GM12878 (cell line): ENCODE measurements around the gene IL19. TPM values are rescaled to one million over a fixed set of nuclear protein-coding genes. Genes with fewer than 3 reads are reported as not detected.

Source experiments
- BHLHE40 ChIP-seq, 2 experiments: fragments of 450-650 bp in 1 of 2; IDR thresholded peaks; 2 replicates each; pipeline ENCODE4 v1.6.1; 2011 to 2017; ENCODE audit warnings: low read depth in 2 of 2, borderline replicate concordance in 1 of 2, improper control_type of control experiment in 1 of 2, low read length in 1 of 2, mild to moderate bottlenecking in 1 of 2
- ETV6 ChIP-seq, 2 experiments: fragments of 450-650 bp in 1 of 2; IDR thresholded peaks in 1 of 2; conservative IDR thresholded peaks in 1 of 2; 2 replicates each; pipeline ENCODE4 v1.6.1; 2014; ENCODE audit warnings: antibody characterized with exemption in 1 of 2, borderline replicate concordance in 1 of 2, low read depth in 1 of 2, mild to moderate bottlenecking in 1 of 2, moderate library complexity in 1 of 2
- FOS ChIP-seq: IDR thresholded peaks from 3 replicates; pipeline ENCODE4 v1.6.1; 2011; ENCODE audit warnings: borderline replicate concordance; ENCODE audit not compliant: insufficient read length; ENCODE audit errors: extremely low read depth
- GABPA ChIP-seq: IDR thresholded peaks from 2 replicates; pipeline ENCODE4 v1.6.1; 2014; ENCODE audit warnings: antibody characterized with exemption, low read depth, mild to moderate bottlenecking, inconsistent platforms
- IKZF1 ChIP-seq: fragments of 450-650 bp; conservative IDR thresholded peaks from 2 replicates; pipeline ENCODE4 v1.6.1; 2017; ENCODE audit warnings: antibody characterized with exemption, mild to moderate bottlenecking
- JUNB ChIP-seq: IDR thresholded peaks from 2 replicates; pipeline ENCODE4 v1.6.1; 2016; ENCODE audit warnings: antibody characterized with exemption, mild to moderate bottlenecking
- MTA2 ChIP-seq: fragments of 450-650 bp; IDR thresholded peaks from 2 replicates; pipeline ENCODE4 v1.6.1; 2016; ENCODE audit warnings: low read depth, mild to moderate bottlenecking, moderate library complexity
- POU2F2 ChIP-seq: IDR thresholded peaks from 3 replicates; pipeline ENCODE4 v1.6.1; 2011; ENCODE audit warnings: low read depth, mild to moderate bottlenecking, low read length, borderline replicate concordance
- polyA plus RNA-seq, 11 experiments: library from polyadenylated mRNA; depleted of rRNA in 4 of 11; unstranded in 6 of 11; stranded (reverse) in 5 of 11; fragments of >200 nt; fragmentation: Nextera tagmentation in 4 of 11; fragmentation: Illumina TruSeq in 1 of 11; extraction: Ambion mirVana in 4 of 11; extraction: Trizol in 1 of 11; gene quantifications; 1 replicate in 1 of 11; 2 replicates in 10 of 11; pipeline versions ENCODE4 v1.2.1 to v1.2.3, GENCODE V29; 2011 to 2016; ENCODE audit warnings: inconsistent platforms in 2 of 11, missing spikeins in 2 of 11, low read depth in 1 of 11
- total RNA-seq, 4 experiments: library from RNA; depleted of rRNA in 3 of 4; stranded (reverse); fragments of >200 nt in 3 of 4; fragmentation: Illumina TruSeq in 1 of 4; extraction: Trizol in 1 of 4; gene quantifications; 2 replicates each; pipeline versions ENCODE4 v1.2.1 to v1.2.3, GENCODE V29; 2013 to 2021
- TF ChIP-seq, protein P1 (sequence below): fragments of 450-650 bp; IDR thresholded peaks from 2 replicates; pipeline ENCODE4 v1.6.1; 2016; ENCODE audit warnings: mild to moderate bottlenecking
- TF ChIP-seq, protein P2 (sequence below): fragments of 450-650 bp; IDR thresholded peaks from 2 replicates; pipeline ENCODE4 v1.6.1; 2017; ENCODE audit warnings: borderline replicate concordance
- TF ChIP-seq, protein P3 (sequence below): IDR thresholded peaks from 2 replicates; pipeline ENCODE4 v1.6.1; 2012; ENCODE audit warnings: low read length, inconsistent platforms
- TF ChIP-seq, protein P4 (sequence below): IDR thresholded peaks from 2 replicates; pipeline ENCODE4 v1.6.1; 2011; ENCODE audit warnings: mild to moderate bottlenecking, low read depth, low read length, moderate library complexity; ENCODE audit not compliant: insufficient replicate concordance
- TF ChIP-seq, protein P5 (sequence below): fragments of 150-350 bp; IDR thresholded peaks from 2 replicates; pipeline ENCODE4 v1.6.1; 2016; ENCODE audit warnings: low read depth, low read length
- TF ChIP-seq, protein P6 (sequence below): fragments of 450-650 bp; IDR thresholded peaks from 2 replicates; pipeline ENCODE4 v1.6.1; 2016; ENCODE audit warnings: mild to moderate bottlenecking

Gene IL19
- total and polyA plus RNA-seq, 10 of the 15 experiments (the other 5 are each of a cell fraction or from before 2014, with no cell fraction given): 0.10 to 0.73 (median 0.28) TPM; not detected in 6

DNA sequence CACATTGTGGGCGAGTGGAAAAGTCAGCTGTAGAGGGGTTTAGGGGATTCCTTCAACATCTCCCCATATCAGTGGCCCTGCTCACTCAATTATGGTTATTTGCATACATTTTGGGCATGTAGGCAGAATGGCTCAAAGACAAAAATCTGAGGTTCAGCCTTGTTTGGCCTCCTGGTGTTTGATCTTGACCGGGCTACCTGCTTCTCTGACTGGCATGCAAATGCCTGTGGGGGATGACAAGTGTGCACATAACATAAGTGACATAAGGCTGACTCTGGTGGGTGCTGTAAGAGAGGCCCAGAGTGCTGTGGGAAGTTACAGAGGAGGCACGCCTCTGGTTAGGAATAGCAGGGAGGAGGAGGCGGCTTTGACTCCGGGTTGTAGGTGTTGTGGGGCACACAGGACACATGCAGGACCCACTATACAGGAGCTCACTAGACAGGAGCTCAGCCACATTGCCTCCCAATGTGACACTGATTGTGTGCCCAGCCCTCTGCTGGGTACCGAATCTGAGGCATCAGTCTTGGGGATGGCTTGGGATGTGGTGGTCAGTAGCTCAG lies 29.4 kb upstream of the IL19 start (continued):
- TF ChIP-seq, protein P1, sequence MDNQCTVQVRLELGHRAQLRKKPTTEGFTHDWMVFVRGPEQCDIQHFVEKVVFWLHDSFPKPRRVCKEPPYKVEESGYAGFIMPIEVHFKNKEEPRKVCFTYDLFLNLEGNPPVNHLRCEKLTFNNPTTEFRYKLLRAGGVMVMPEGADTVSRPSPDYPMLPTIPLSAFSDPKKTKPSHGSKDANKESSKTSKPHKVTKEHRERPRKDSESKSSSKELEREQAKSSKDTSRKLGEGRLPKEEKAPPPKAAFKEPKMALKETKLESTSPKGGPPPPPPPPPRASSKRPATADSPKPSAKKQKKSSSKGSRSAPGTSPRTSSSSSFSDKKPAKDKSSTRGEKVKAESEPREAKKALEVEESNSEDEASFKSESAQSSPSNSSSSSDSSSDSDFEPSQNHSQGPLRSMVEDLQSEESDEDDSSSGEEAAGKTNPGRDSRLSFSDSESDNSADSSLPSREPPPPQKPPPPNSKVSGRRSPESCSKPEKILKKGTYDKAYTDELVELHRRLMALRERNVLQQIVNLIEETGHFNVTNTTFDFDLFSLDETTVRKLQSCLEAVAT: no peak
- TF ChIP-seq, protein P2, sequence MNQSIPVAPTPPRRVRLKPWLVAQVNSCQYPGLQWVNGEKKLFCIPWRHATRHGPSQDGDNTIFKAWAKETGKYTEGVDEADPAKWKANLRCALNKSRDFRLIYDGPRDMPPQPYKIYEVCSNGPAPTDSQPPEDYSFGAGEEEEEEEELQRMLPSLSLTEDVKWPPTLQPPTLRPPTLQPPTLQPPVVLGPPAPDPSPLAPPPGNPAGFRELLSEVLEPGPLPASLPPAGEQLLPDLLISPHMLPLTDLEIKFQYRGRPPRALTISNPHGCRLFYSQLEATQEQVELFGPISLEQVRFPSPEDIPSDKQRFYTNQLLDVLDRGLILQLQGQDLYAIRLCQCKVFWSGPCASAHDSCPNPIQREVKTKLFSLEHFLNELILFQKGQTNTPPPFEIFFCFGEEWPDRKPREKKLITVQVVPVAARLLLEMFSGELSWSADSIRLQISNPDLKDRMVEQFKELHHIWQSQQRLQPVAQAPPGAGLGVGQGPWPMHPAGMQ: no peak
- TF ChIP-seq IKZF1: 0 out of 2 replicates have a peak, but pooled peaks have one; percentile 16
- TF ChIP-seq, protein P3, sequence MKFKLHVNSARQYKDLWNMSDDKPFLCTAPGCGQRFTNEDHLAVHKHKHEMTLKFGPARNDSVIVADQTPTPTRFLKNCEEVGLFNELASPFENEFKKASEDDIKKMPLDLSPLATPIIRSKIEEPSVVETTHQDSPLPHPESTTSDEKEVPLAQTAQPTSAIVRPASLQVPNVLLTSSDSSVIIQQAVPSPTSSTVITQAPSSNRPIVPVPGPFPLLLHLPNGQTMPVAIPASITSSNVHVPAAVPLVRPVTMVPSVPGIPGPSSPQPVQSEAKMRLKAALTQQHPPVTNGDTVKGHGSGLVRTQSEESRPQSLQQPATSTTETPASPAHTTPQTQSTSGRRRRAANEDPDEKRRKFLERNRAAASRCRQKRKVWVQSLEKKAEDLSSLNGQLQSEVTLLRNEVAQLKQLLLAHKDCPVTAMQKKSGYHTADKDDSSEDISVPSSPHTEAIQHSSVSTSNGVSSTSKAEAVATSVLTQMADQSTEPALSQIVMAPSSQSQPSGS: no peak; the same call in 1 of the 2 replicates
- TF ChIP-seq, protein P4, sequence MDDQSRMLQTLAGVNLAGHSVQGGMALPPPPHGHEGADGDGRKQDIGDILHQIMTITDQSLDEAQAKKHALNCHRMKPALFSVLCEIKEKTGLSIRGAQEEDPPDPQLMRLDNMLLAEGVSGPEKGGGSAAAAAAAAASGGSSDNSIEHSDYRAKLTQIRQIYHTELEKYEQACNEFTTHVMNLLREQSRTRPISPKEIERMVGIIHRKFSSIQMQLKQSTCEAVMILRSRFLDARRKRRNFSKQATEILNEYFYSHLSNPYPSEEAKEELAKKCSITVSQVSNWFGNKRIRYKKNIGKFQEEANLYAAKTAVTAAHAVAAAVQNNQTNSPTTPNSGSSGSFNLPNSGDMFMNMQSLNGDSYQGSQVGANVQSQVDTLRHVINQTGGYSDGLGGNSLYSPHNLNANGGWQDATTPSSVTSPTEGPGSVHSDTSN: peak; percentile 0
- TF ChIP-seq, protein P5, sequence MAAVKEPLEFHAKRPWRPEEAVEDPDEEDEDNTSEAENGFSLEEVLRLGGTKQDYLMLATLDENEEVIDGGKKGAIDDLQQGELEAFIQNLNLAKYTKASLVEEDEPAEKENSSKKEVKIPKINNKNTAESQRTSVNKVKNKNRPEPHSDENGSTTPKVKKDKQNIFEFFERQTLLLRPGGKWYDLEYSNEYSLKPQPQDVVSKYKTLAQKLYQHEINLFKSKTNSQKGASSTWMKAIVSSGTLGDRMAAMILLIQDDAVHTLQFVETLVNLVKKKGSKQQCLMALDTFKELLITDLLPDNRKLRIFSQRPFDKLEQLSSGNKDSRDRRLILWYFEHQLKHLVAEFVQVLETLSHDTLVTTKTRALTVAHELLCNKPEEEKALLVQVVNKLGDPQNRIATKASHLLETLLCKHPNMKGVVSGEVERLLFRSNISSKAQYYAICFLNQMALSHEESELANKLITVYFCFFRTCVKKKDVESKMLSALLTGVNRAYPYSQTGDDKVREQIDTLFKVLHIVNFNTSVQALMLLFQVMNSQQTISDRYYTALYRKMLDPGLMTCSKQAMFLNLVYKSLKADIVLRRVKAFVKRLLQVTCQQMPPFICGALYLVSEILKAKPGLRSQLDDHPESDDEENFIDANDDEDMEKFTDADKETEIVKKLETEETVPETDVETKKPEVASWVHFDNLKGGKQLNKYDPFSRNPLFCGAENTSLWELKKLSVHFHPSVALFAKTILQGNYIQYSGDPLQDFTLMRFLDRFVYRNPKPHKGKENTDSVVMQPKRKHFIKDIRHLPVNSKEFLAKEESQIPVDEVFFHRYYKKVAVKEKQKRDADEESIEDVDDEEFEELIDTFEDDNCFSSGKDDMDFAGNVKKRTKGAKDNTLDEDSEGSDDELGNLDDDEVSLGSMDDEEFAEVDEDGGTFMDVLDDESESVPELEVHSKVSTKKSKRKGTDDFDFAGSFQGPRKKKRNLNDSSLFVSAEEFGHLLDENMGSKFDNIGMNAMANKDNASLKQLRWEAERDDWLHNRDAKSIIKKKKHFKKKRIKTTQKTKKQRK: no peak
- TF ChIP-seq JUNB: no peak
- peak in 1 of 2 experiments; percentile 8; a peak in 1 of 4 replicates for TF ChIP-seq BHLHE40 (IDR thresholded peaks at IDR 0.05; ENCODE audit: borderline replicate concordance in 1 of 2, low read depth in 2 of 2, low read length in 1 of 2)
- no peak for TF ChIP-seq MTA2
- TF ChIP-seq, protein P6, sequence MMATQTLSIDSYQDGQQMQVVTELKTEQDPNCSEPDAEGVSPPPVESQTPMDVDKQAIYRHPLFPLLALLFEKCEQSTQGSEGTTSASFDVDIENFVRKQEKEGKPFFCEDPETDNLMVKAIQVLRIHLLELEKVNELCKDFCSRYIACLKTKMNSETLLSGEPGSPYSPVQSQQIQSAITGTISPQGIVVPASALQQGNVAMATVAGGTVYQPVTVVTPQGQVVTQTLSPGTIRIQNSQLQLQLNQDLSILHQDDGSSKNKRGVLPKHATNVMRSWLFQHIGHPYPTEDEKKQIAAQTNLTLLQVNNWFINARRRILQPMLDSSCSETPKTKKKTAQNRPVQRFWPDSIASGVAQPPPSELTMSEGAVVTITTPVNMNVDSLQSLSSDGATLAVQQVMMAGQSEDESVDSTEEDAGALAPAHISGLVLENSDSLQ: peak; percentile 15; the same call in 1 of the 2 replicates
- TF ChIP-seq ETV6 (conservative IDR thresholded peaks at IDR 0.05 in 1 of 2, IDR thresholded peaks at IDR 0.05 in 1 of 2; ENCODE audit: borderline replicate concordance in 1 of 2, low read depth in 1 of 2): no peak
- no peak for TF ChIP-seq FOS
- TF ChIP-seq GABPA: no peak
- TF ChIP-seq POU2F2: peak; percentile 59; the same call in 2 of the 3 replicates
- TF ChIP-seq, all 136 proteins: peak for 5
